Measurements from ENCODE around the gene CYTL1. TPM values are rescaled to one million over a fixed set of nuclear protein-coding genes. Genes with fewer than 3 reads are reported as not detected.

The CYTL1 gene
- total and polyA plus RNA-seq, 9 of the 15 experiments (the other 6 are each of a cell fraction or from before 2014, with no cell fraction given) = not detected

DNA sequence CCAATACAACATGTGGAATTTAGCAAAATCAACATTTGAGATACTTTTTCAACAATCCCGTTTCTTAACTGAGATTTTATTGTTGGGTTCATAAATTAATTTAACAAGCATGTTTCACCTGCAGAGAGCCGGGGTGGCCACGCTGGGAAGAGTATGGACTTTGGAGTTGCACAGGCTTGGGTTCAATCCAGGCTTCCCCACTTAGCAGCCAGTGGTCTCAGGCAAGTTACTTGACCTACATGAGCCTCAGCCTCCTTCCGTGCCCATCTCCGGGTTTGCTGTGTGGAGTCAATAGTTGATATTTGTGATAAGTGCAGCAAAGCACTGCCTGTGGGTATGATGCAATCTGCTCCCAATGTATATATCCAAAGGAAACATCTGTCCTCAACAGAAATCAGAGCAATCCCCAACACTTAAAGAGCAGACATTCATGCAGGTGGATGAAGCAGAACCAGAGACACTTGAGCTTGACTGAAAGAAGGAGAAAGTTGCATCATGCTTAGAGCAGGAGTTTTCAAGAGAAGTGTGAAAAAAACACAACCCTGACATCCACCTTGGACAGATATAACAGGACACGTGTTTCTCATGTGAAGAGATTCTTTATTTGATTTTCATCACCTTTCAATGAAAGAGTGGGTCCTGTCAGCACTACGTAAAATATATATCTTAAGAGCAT lies 5.1 kb downstream of the CYTL1 start (continued):
- TF ChIP-seq HES1 (IDR thresholded peaks at IDR 0.05; ENCODE audit: low read depth) = peak; percentile 58; the same call in 1 of the 2 replicates
- peak; percentile 65; the same call in 1 of the 2 replicates for TF ChIP-seq ZNF24 (IDR thresholded peaks at IDR 0.05)
- TF ChIP-seq CEBPG (CRISPR knock-in tag; IDR thresholded peaks at IDR 0.05) = peak; percentile 77
- TF ChIP-seq CEBPG (tag; conservative IDR thresholded peaks at IDR 0.05 in 1 of 2, IDR thresholded peaks at IDR 0.05 in 1 of 2) = peak; percentile 96 to 97
- TF ChIP-seq L3MBTL2 (IDR thresholded peaks at IDR 0.05) = peak; percentile 98
- no peak for TF ChIP-seq ZNF121 (CRISPR knock-in tag; conservative IDR thresholded peaks at IDR 0.05)
- TF ChIP-seq GABPB1 (CRISPR knock-in tag; IDR thresholded peaks at IDR 0.05) = no peak
- TF ChIP-seq HMG20B (CRISPR knock-in tag; IDR thresholded peaks at IDR 0.05) = 0 out of 2 replicates have a peak, but pooled peaks have one; percentile 23
- TF ChIP-seq, protein P1, sequence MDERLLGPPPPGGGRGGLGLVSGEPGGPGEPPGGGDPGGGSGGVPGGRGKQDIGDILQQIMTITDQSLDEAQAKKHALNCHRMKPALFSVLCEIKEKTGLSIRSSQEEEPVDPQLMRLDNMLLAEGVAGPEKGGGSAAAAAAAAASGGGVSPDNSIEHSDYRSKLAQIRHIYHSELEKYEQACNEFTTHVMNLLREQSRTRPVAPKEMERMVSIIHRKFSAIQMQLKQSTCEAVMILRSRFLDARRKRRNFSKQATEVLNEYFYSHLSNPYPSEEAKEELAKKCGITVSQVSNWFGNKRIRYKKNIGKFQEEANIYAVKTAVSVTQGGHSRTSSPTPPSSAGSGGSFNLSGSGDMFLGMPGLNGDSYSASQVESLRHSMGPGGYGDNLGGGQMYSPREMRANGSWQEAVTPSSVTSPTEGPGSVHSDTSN (CRISPR knock-in tag; IDR thresholded peaks at IDR 0.05; ENCODE audit: low read depth) = no peak
- TF ChIP-seq, protein P1 (tag; conservative IDR thresholded peaks at IDR 0.05; ENCODE audit: low read depth) = peak; percentile 52
- TF ChIP-seq HDAC2 (IDR thresholded peaks at IDR 0.05) = peak; percentile 54; the same call in 1 of the 2 replicates
- TF ChIP-seq ATF4 (CRISPR knock-in tag; IDR thresholded peaks at IDR 0.05) = peak; percentile 90
- peak; percentile 79 for TF ChIP-seq REST (IDR thresholded peaks at IDR 0.05; ENCODE audit: borderline replicate concordance)
- no peak for TF ChIP-seq REST (CRISPR knock-in tag; IDR thresholded peaks at IDR 0.05; ENCODE audit: low read depth)
- peak; percentile 20; the same call in 1 of the 2 replicates for TF ChIP-seq ESRRA (IDR thresholded peaks at IDR 0.05; ENCODE audit: borderline replicate concordance, low read depth)
- TF ChIP-seq JUNB (CRISPR knock-in tag; conservative IDR thresholded peaks at IDR 0.05) = 0 out of 2 replicates have a peak, but pooled peaks have one; percentile 15
- peak; percentile 56 for TF ChIP-seq MEIS2 (IDR thresholded peaks at IDR 0.05; ENCODE audit: partially characterized antibody)
